SK-N-SH (cell line): ENCODE measurements around the gene FGD2. TPM values are rescaled to one million over a fixed set of nuclear protein-coding genes. Genes with fewer than 3 reads are reported as not detected.

Experiments used
- CTCF ChIA-PET: fragments of 300-600, 350-600 bp; formaldehyde crosslinking; extraction: SDS; loops from one replicate; lab custom pipeline; 2021; lab: Yijun Ruan, JAX
- POLR2A ChIA-PET: fragments of 350-600 bp; sonication (Branson Sonifier 250); formaldehyde crosslinking; extraction: SDS; loops from one replicate; lab custom pipeline; 2020; ENCODE audit warnings: antibody characterized with exemption, inconsistent platforms; lab: Yijun Ruan, JAX
- DNase-seq: peaks from one replicate; pipeline ENCODE4 v3.0.0; 2012
- H2AFZ ChIP-seq: fragments of 200-600 bp; sonication (generic); 2 replicates; pipeline ENCODE4 v1.8.1; 2016; ENCODE audit warnings: antibody characterized with exemption, mild to moderate bottlenecking, low read depth
- H3F3A ChIP-seq: fragments of 200-600 bp; sonication (generic); replicated peaks from 2 replicates; pipeline ENCODE3; 2016; ENCODE audit warnings: antibody characterized with exemption, mild to moderate bottlenecking; ENCODE audit not compliant: insufficient read depth
- H3K27ac ChIP-seq, 2 experiments: fragments of 200-500 bp in 1 of 2; fragments of 200-600 bp in 1 of 2; sonication (Bioruptor generic) in 1 of 2; sonication (generic), shearing (Covaris generic) in 1 of 2; 2 replicates each; pipeline versions ENCODE4 v1.5.1 to v1.6.1; 2014 to 2016; ENCODE audit warnings: low read depth in 2 of 2, inconsistent platforms in 1 of 2, low read length in 1 of 2, mild to moderate bottlenecking in 1 of 2, mixed read lengths in 1 of 2
- H3K27me3 ChIP-seq: fragments of 200-600 bp; sonication (generic), shearing (Covaris generic); 2 replicates; pipeline ENCODE4 v1.6.1; 2016; ENCODE audit warnings: mixed run types; ENCODE audit not compliant: insufficient read depth
- H3K36me3 ChIP-seq, 2 experiments: fragments of 200-500 bp in 1 of 2; fragments of 200-600 bp in 1 of 2; sonication (Bioruptor generic) in 1 of 2; sonication (generic) in 1 of 2; replicated peaks in 1 of 2; 2 replicates each; pipeline versions ENCODE3 to v1.5.1; 2014 to 2016; ENCODE audit warnings: low read length in 1 of 2, mild to moderate bottlenecking in 1 of 2; ENCODE audit not compliant: insufficient read depth in 2 of 2, control insufficient read depth in 1 of 2
- H3K4me1 ChIP-seq, 2 experiments: fragments of 200-500 bp in 1 of 2; fragments of 200-600 bp in 1 of 2; sonication (Bioruptor generic) in 1 of 2; sonication (generic), shearing (Covaris generic) in 1 of 2; 2 replicates each; pipeline versions ENCODE4 v1.5.1 to v1.6.1; 2014 to 2016; ENCODE audit warnings: low read depth in 1 of 2, low read length in 1 of 2, mixed run types in 1 of 2; ENCODE audit not compliant: insufficient read depth in 2 of 2, control insufficient read depth in 1 of 2
- H3K4me2 ChIP-seq: fragments of 200-600 bp; sonication (generic), shearing (Covaris generic); 2 replicates; pipeline ENCODE4 v1.6.1; 2017; ENCODE audit warnings: mixed run types
- H3K4me3 ChIP-seq, 2 experiments: fragments of 200-500 bp in 1 of 2; fragments of 200-600 bp in 1 of 2; sonication (Bioruptor generic) in 1 of 2; sonication (generic), shearing (Covaris generic) in 1 of 2; 2 replicates each; pipeline versions ENCODE4 v1.5.1 to v1.8.1; 2014 to 2016; ENCODE audit warnings: low read depth in 2 of 2, inconsistent platforms in 1 of 2, low read length in 1 of 2, mild to moderate bottlenecking in 1 of 2, mixed read lengths in 1 of 2, moderate library complexity in 1 of 2
- H3K79me2 ChIP-seq: fragments of 200-600 bp; sonication (generic); 2 replicates; pipeline ENCODE4 v1.8.1; 2017; ENCODE audit warnings: mild to moderate bottlenecking; ENCODE audit not compliant: insufficient read depth
- H3K9ac ChIP-seq: fragments of 200-600 bp; sonication (generic); 2 replicates; pipeline ENCODE4 v1.6.1; 2017; ENCODE audit warnings: mixed run types
- H3K9me2 ChIP-seq: fragments of 200-600 bp; sonication (generic); 2 replicates; pipeline ENCODE4 v1.6.1; 2017; ENCODE audit warnings: mixed run types
- H3K9me3 ChIP-seq: fragments of 200-600 bp; sonication (generic); 2 replicates; pipeline ENCODE4 v1.6.1; 2017; ENCODE audit warnings: mixed run types, mild to moderate bottlenecking, moderate library complexity
- H4K20me1 ChIP-seq: fragments of 200-600 bp; sonication (generic); 2 replicates; pipeline ENCODE4 v1.6.1; 2017; ENCODE audit warnings: mild to moderate bottlenecking, mixed run types; ENCODE audit not compliant: insufficient read depth
- CHD2 ChIP-seq: fragments of 150-350 bp; IDR thresholded peaks from 2 replicates; pipeline ENCODE4 v1.6.1; 2018; ENCODE audit warnings: low read length; ENCODE audit not compliant: partially characterized antibody
- FOXJ3 ChIP-seq: sonication (generic); formaldehyde crosslinking; IDR thresholded peaks from 2 replicates; pipeline ENCODE4 v1.5.1; 2020; ENCODE audit warnings: mild to moderate bottlenecking, missing genetic modification reagents
- FOXM1 ChIP-seq: IDR thresholded peaks from 2 replicates; pipeline ENCODE4 v1.4.0; 2012; ENCODE audit warnings: low read depth, mild to moderate bottlenecking
- GABPA ChIP-seq: IDR thresholded peaks from 2 replicates; pipeline ENCODE4 v1.4.0; 2012; ENCODE audit warnings: low read depth, mild to moderate bottlenecking
- GATA2 ChIP-seq: sonication (generic); formaldehyde crosslinking; IDR thresholded peaks from 2 replicates; pipeline ENCODE4 v1.5.0; 2020; ENCODE audit warnings: mild to moderate bottlenecking, missing genetic modification reagents
- IRF3 ChIP-seq: fragments of 150-350 bp; IDR thresholded peaks from 2 replicates; pipeline ENCODE4 v1.6.1; 2016; ENCODE audit warnings: mild to moderate bottlenecking, low read depth, low read length
- JUND ChIP-seq: IDR thresholded peaks from 2 replicates; pipeline ENCODE4 v1.4.0; 2012
- MEF2A ChIP-seq: IDR thresholded peaks from 2 replicates; pipeline ENCODE4 v1.4.0; 2012; ENCODE audit warnings: low read depth, borderline replicate concordance
- MXI1 ChIP-seq: IDR thresholded peaks from 2 replicates; pipeline ENCODE4 v1.6.1; 2012; ENCODE audit warnings: mild to moderate bottlenecking, low read depth, low read length, improper control_type of control experiment
- NFIC ChIP-seq: IDR thresholded peaks from 2 replicates; pipeline ENCODE4 v1.4.0; 2012; ENCODE audit warnings: borderline replicate concordance
- NRF1 ChIP-seq: IDR thresholded peaks from 2 replicates; pipeline ENCODE4 v1.6.1; 2012; ENCODE audit warnings: low read depth, mild to moderate bottlenecking, low read length
- POLR2AphosphoS5 ChIP-seq: IDR thresholded peaks from 2 replicates; pipeline ENCODE4 v1.6.1; 2012; ENCODE audit warnings: low read depth, low read length
- RFX5 ChIP-seq: IDR thresholded peaks from 2 replicates; pipeline ENCODE4 v1.6.1; 2012; ENCODE audit warnings: mild to moderate bottlenecking, improper control_type of control experiment, low read length
- RXRA ChIP-seq: IDR thresholded peaks from 2 replicates; pipeline ENCODE4 v1.4.0; 2012; ENCODE audit warnings: low read depth, mild to moderate bottlenecking, borderline replicate concordance
- TEAD4 ChIP-seq: IDR thresholded peaks from 2 replicates; pipeline ENCODE4 v1.4.0; 2012; ENCODE audit warnings: mild to moderate bottlenecking, borderline replicate concordance; ENCODE audit not compliant: insufficient read depth
- WGBS: methylation state at CpG from one replicate; pipeline ENCODE4 v1.1.6; 2017; ENCODE audit warnings: low lambda C conversion rate; 5-methylcytosine and 5-hydroxymethylcytosine counted together
- polyA plus RNA-seq, 3 experiments: library from polyadenylated mRNA; depleted of rRNA; stranded (reverse); fragments of >200 nt; gene quantifications; 2 replicates each; pipeline ENCODE4 v1.2.3, GENCODE V29; 2012
- TF ChIP-seq, protein P1 (sequence below): fragments of 150-350 bp; IDR thresholded peaks from 2 replicates; pipeline ENCODE4 v1.6.1; 2017; ENCODE audit warnings: antibody characterized with exemption, low read length, low read depth, borderline replicate concordance
- TF ChIP-seq, protein P2 (sequence below): IDR thresholded peaks from 2 replicates; pipeline ENCODE4; 2012
- TF ChIP-seq, protein P3 (sequence below): IDR thresholded peaks from 2 replicates; pipeline ENCODE4 v1.4.0; 2012; ENCODE audit warnings: low read depth, borderline replicate concordance
- TF ChIP-seq, protein P4 (sequence below): IDR thresholded peaks from 2 replicates; pipeline ENCODE4 v1.6.1; 2012; ENCODE audit warnings: mild to moderate bottlenecking, low read depth, low read length, moderate library complexity

The FGD2 gene
- polyA plus RNA-seq, 1 of the 3 experiments (the other 2 are of a cell fraction) = not detected

DNA sequence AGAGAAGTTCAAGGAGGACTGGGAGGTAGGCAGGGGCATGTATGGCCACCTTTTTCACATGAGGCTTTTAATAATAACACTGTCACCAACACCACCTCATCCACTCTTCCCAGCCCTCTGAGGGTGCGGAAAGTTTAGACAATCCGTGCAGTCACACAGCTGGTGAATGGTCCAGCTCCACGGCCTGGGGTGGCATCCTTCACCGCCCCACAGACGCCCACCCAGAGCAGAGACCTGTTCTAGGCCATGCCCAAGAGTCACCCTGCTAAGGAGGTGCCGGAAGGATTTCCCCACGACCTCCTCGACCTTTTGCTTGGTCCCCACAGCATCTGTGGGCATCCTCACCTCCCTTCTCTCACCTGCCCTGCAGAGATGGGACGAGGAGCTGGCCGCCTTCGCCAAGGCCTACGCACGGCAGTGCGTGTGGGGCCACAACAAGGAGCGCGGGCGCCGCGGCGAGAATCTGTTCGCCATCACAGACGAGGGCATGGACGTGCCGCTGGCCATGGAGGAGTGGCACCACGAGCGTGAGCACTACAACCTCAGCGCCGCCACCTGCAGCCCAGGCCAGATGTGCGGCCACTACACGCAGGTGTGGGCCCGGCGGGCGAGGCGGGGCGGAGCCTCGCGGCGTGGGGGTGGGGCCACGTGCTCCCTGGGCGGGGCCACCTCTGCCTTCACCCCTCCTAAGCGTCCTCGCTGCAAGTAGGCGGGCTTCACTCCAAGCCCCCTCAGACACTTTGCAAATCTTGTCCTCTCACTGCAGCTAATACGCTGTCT lies 46.5 kb upstream of the FGD2 start:
- H3K4me2 ChIP-seq = no peak overlapping the region
- no peak overlapping the region for H3K9ac ChIP-seq
- H3K79me2 ChIP-seq = no peaks in the 10 kb centered on the region
- no peak overlapping the region for H3K4me3 ChIP-seq
- H3K27ac ChIP-seq = no peak overlapping the region
- DNase-seq = no peak
- 94% methylated on average over 33 of the region's 44 CpGs for WGBS
- H3K4me1 ChIP-seq = peaks cover 2 to 9% of the 10 kb centered on the region in 2 experiments; a peak in 1 of 4 replicates
- H3F3A ChIP-seq = peaks cover 5% of the 10 kb centered on the region
- no peaks in the 10 kb centered on the region for H3K9me2 ChIP-seq
- H4K20me1 ChIP-seq = no peaks in the 10 kb centered on the region
- no peak overlapping the region for H2AFZ ChIP-seq
- ChIA-PET POLR2A (no interaction called here), CTCF (interaction anchor here (2.6 kb wide), 1 partner anchor 60 kb away, joined by 10 read pairs; no protein-coding TSS in a partner anchor)
- H3K36me3 ChIP-seq = no peaks in the 10 kb centered on the region
- H3K9me3 ChIP-seq = no peaks in the 10 kb centered on the region
- no peaks in the 10 kb centered on the region for H3K27me3 ChIP-seq
- TF ChIP-seq GATA2 (CRISPR knock-in tag) (no peak), RFX5 (no peak), NFIC (no peak), NRF1 (no peak)
- TF ChIP-seq, protein P1, sequence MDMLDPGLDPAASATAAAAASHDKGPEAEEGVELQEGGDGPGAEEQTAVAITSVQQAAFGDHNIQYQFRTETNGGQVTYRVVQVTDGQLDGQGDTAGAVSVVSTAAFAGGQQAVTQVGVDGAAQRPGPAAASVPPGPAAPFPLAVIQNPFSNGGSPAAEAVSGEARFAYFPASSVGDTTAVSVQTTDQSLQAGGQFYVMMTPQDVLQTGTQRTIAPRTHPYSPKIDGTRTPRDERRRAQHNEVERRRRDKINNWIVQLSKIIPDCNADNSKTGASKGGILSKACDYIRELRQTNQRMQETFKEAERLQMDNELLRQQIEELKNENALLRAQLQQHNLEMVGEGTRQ = no peak

- no peak overlapping the region for H3K9ac ChIP-seq
- no peak for DNase-seq
- TF ChIP-seq TEAD4 (no peak), JUND (no peak), IRF3 (no peak), NRF1 (no peak), MEF2A (no peak), FOXM1 (no peak), MXI1 (no peak), POLR2AphosphoS5 (no peak), RXRA (no peak), GABPA (no peak), CHD2 (no peak), FOXJ3 (CRISPR knock-in tag) (no peak)
- TF ChIP-seq, protein P2, sequence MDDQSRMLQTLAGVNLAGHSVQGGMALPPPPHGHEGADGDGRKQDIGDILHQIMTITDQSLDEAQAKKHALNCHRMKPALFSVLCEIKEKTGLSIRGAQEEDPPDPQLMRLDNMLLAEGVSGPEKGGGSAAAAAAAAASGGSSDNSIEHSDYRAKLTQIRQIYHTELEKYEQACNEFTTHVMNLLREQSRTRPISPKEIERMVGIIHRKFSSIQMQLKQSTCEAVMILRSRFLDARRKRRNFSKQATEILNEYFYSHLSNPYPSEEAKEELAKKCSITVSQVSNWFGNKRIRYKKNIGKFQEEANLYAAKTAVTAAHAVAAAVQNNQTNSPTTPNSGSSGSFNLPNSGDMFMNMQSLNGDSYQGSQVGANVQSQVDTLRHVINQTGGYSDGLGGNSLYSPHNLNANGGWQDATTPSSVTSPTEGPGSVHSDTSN = no peak
- TF ChIP-seq, protein P3, sequence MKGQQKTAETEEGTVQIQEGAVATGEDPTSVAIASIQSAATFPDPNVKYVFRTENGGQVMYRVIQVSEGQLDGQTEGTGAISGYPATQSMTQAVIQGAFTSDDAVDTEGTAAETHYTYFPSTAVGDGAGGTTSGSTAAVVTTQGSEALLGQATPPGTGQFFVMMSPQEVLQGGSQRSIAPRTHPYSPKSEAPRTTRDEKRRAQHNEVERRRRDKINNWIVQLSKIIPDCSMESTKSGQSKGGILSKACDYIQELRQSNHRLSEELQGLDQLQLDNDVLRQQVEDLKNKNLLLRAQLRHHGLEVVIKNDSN = no peak
- TF ChIP-seq, protein P4, sequence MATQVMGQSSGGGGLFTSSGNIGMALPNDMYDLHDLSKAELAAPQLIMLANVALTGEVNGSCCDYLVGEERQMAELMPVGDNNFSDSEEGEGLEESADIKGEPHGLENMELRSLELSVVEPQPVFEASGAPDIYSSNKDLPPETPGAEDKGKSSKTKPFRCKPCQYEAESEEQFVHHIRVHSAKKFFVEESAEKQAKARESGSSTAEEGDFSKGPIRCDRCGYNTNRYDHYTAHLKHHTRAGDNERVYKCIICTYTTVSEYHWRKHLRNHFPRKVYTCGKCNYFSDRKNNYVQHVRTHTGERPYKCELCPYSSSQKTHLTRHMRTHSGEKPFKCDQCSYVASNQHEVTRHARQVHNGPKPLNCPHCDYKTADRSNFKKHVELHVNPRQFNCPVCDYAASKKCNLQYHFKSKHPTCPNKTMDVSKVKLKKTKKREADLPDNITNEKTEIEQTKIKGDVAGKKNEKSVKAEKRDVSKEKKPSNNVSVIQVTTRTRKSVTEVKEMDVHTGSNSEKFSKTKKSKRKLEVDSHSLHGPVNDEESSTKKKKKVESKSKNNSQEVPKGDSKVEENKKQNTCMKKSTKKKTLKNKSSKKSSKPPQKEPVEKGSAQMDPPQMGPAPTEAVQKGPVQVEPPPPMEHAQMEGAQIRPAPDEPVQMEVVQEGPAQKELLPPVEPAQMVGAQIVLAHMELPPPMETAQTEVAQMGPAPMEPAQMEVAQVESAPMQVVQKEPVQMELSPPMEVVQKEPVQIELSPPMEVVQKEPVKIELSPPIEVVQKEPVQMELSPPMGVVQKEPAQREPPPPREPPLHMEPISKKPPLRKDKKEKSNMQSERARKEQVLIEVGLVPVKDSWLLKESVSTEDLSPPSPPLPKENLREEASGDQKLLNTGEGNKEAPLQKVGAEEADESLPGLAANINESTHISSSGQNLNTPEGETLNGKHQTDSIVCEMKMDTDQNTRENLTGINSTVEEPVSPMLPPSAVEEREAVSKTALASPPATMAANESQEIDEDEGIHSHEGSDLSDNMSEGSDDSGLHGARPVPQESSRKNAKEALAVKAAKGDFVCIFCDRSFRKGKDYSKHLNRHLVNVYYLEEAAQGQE = no peak
- peak overlapping the region; percentile 59; the same call in 1 of the 2 replicates for H2AFZ ChIP-seq
- H3K79me2 ChIP-seq = no peaks in the 10 kb centered on the region
- no peak overlapping the region for H3K27ac ChIP-seq
- no peaks in the 10 kb centered on the region for H3K27me3 ChIP-seq
- H3K4me3 ChIP-seq = no peak overlapping the region
- H3K4me2 ChIP-seq = no peak overlapping the region
- 95% methylated on average over 17 of the region's 17 CpGs for WGBS
- ChIA-PET CTCF (interaction anchor here (1.4 kb wide), 1 partner anchor 58 kb away, joined by 4 read pairs; no protein-coding TSS in a partner anchor), POLR2A (no interaction called here)
- no peaks in the 10 kb centered on the region for H3K9me3 ChIP-seq
- H3K4me1 ChIP-seq = peaks cover 3 to 14% of the 10 kb centered on the region in 2 experiments; a peak in 1 of 4 replicates
- peaks cover 5% of the 10 kb centered on the region for H3F3A ChIP-seq
- H4K20me1 ChIP-seq = no peaks in the 10 kb centered on the region
- no peaks in the 10 kb centered on the region for H3K9me2 ChIP-seq
- no peaks in the 10 kb centered on the region for H3K36me3 ChIP-seq
Observed at GRCh38 chr6:36959555-36960250, 45.8 kb upstream of the FGD2 start.
